ENCODE results near the gene SLC25A12.

GRCh38 chr2:171924170-171924942, 30.3 kb upstream of the SLC25A12 start:
- TF ChIP-seq EZH2 (IDR thresholded peaks at IDR 0.05; ENCODE audit: borderline replicate concordance, low read depth, low read length, severe bottlenecking): no peak
- no peak for TF ChIP-seq CTCF (IDR thresholded peaks at IDR 0.05; ENCODE audit: extremely low read depth in 1 of 2, insufficient read depth in 1 of 2, low read depth in 1 of 2, low read length in 2 of 2)
- TF ChIP-seq POLR2AphosphoS5 (IDR thresholded peaks at IDR 0.05; ENCODE audit: insufficient read depth, low read depth, low read length): no peak
- TF ChIP-seq POLR2A (IDR thresholded peaks at IDR 0.05; ENCODE audit: low read depth, low read length): no peak
- TF ChIP-seq MAX (IDR thresholded peaks at IDR 0.05; ENCODE audit: insufficient read depth, insufficient read length): no peak
- TF ChIP-seq GATA2 (IDR thresholded peaks at IDR 0.05; ENCODE audit: insufficient read depth, insufficient read length, low read depth, low read length): no peak
- TF ChIP-seq JUN (IDR thresholded peaks at IDR 0.05; ENCODE audit: borderline replicate concordance, insufficient read depth, insufficient read length, low read depth): no peak
- no peak for TF ChIP-seq FOS (IDR thresholded peaks at IDR 0.05; ENCODE audit: borderline replicate concordance, insufficient read depth, low read length)
